Lower leg skin (tissue), 3 donors: ENCODE results near the gene CDK5.

Source experiments
- POLR2A ChIP-seq, 2 donors: fragments of 450-650 bp; IDR thresholded peaks; one replicate each; pipeline ENCODE4 v1.6.1; 2016 to 2017; ENCODE audit warnings: antibody characterized with exemption in 2 of 2, mild to moderate bottlenecking in 1 of 2, moderate library complexity in 1 of 2
- TF ChIP-seq, protein P1 (sequence below), 3 donors: fragments of 450-650 bp; IDR thresholded peaks; one replicate each; pipeline ENCODE4 v1.5.1; 2016; ENCODE audit warnings: antibody characterized with exemption in 3 of 3, mild to moderate bottlenecking in 3 of 3, moderate library complexity in 2 of 3

DNA sequence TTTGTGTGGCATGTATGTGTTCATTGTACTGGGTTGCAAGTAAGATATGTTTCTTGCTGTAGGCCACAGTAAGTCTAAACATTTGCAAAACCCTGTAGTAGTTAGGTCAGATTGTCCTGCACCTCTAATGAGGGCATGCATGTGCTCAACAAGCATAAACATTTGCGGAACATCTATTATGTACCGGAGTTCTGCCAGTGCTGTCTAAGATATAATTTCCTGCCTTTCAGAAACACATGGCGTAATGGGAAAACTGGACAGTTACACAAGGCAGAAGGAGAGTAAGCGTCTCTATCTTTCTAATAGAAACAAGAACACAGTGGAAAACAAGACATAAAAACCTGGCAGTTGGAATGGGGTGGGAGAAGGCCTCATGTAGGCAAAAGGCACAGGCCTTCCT, 26.7 kb downstream of the CDK5 start:
- no peak for TF ChIP-seq POLR2A (IDR thresholded peaks at IDR 0.05)
- TF ChIP-seq, protein P1, sequence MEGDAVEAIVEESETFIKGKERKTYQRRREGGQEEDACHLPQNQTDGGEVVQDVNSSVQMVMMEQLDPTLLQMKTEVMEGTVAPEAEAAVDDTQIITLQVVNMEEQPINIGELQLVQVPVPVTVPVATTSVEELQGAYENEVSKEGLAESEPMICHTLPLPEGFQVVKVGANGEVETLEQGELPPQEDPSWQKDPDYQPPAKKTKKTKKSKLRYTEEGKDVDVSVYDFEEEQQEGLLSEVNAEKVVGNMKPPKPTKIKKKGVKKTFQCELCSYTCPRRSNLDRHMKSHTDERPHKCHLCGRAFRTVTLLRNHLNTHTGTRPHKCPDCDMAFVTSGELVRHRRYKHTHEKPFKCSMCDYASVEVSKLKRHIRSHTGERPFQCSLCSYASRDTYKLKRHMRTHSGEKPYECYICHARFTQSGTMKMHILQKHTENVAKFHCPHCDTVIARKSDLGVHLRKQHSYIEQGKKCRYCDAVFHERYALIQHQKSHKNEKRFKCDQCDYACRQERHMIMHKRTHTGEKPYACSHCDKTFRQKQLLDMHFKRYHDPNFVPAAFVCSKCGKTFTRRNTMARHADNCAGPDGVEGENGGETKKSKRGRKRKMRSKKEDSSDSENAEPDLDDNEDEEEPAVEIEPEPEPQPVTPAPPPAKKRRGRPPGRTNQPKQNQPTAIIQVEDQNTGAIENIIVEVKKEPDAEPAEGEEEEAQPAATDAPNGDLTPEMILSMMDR (IDR thresholded peaks at IDR 0.05) = no peak
